Omental fat pad (tissue), 4 donors: ENCODE measurements around the gene ZC3H14. TPM values are rescaled to one million over a fixed set of nuclear protein-coding genes. Genes with fewer than 3 reads are reported as not detected.
"Not testable (repeated sequence)": the region's sequence is repeated elsewhere in the genome, so short reads cannot be mapped to it uniquely, and the experiment has no call there.

ENCODE experiments used
- ATAC-seq: fragments of 150-250 bp; one replicate; pipeline ENCODE4 v1.9.1; 2016; ENCODE audit warnings: mild to moderate bottlenecking, moderate library complexity; ENCODE audit not compliant: low FRiP score
- DNase-seq: peaks from one replicate; pipeline ENCODE4 v3.0.0-alpha.2; 2019; ENCODE audit warnings: low spot score
- CTCF ChIP-seq, 3 donors: fragments of 450-650 bp; IDR thresholded peaks; one replicate each; pipeline ENCODE4 v1.5.1; 2016 to 2017; ENCODE audit warnings: antibody characterized with exemption in 3 of 3, mild to moderate bottlenecking in 3 of 3, moderate library complexity in 2 of 3
- total RNA-seq, 4 donors: library from RNA; depleted of rRNA; stranded (reverse); fragments of >200 nt; gene quantifications; one replicate each; pipeline ENCODE4 v1.1.0, GENCODE V29; 2016

ZC3H14 gene
- total RNA-seq, 4 donors from 2014 or later, result 66.2 to 72.8 (median 69.5) TPM

- ATAC-seq, result no peak
- no peak for DNase-seq
- no peak for TF ChIP-seq CTCF (IDR thresholded peaks at IDR 0.05)
Observed at GRCh38 chr14:88521818-88522217, 41.0 kb upstream of the ZC3H14 start.

- no peak for ATAC-seq
Observed at GRCh38 chr14:88522393-88522792, 40.4 kb upstream of the ZC3H14 start.

GRCh38 chr14:88529889-88530288, 32.9 kb upstream of the ZC3H14 start:
- not testable (repeated sequence) for ATAC-seq, DNase-seq

More at GRCh38 chr14:88522393-88522792, 40.4 kb upstream of the ZC3H14 start:
- TF ChIP-seq CTCF (IDR thresholded peaks at IDR 0.05), result no peak
- DNase-seq, result no peak

- TF ChIP-seq CTCF (IDR thresholded peaks at IDR 0.05), result no peak
- ATAC-seq (no peak), DNase-seq (no peak)
Observed at GRCh38 chr14:88533064-88533602, 29.7 kb upstream of the ZC3H14 start.

- no peak for TF ChIP-seq CTCF (IDR thresholded peaks at IDR 0.05)
- DNase-seq (no peak), ATAC-seq (no peak)
Observed at GRCh38 chr14:88535149-88535548, 27.7 kb upstream of the ZC3H14 start.

- no peak for TF ChIP-seq CTCF (IDR thresholded peaks at IDR 0.05)
- ATAC-seq (no peak), DNase-seq (no peak)
Observed at GRCh38 chr14:88535813-88536212, 27.0 kb upstream of the ZC3H14 start.

GRCh38 chr14:88541324-88541723, 21.5 kb upstream of the ZC3H14 start:
- DNase-seq (no peak), ATAC-seq (no peak)
- TF ChIP-seq CTCF (IDR thresholded peaks at IDR 0.05), result no peak
